NCI-H446 treated with DMSO at 0.1 percent for 48 hours (cell line): ENCODE measurements around the gene RPL14.
"Not testable (repeated sequence)": the region's sequence is repeated elsewhere in the genome, so short reads cannot be mapped to it uniquely, and the experiment has no call there.

Source experiments
- DNase-seq: peaks from one replicate; lab custom pipeline; 2025; lab: John Stamatoyannopoulos, UW

RPL14 gene

DNA sequence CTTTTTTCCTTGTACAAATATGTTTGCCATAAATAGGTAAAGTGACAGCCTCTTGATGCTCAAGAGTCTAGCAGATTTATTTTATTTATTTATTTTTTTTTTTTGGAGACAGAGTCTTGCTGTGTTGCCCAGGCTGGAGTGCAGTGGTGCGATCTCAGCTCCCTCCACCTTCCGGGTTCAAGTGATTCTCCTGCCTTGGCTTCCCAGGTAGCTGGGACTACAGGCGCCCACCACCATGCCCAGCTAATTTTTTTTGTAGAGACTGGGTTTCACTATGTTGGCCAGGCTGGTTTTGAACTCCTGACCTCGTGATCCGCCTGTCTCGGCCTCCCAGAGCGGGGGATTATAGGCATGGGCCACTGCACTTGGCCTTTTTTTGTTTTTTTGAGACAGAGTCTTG, 5.7 kb downstream of the RPL14 start:
- DNase-seq = not testable (repeated sequence)

DNA sequence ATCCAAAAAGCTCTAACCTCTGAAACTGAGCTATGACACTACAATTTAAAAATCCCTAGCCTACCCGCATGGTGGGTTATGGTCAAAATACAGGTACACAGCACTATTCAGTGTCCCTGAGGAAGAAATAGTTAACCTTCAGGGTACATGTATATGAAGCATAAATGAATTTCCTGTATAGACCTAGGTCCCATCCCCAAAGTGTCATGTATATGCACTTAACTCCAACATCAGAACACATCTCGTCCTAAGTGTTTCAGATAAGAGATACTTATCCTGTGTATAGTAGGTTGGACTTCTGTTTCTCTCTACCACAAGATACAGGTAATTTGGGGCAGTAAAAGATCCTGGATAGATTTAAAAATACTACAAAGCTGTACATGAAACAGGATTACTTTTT, 6.4 kb downstream of the RPL14 start:
- DNase-seq = no peak

DNA sequence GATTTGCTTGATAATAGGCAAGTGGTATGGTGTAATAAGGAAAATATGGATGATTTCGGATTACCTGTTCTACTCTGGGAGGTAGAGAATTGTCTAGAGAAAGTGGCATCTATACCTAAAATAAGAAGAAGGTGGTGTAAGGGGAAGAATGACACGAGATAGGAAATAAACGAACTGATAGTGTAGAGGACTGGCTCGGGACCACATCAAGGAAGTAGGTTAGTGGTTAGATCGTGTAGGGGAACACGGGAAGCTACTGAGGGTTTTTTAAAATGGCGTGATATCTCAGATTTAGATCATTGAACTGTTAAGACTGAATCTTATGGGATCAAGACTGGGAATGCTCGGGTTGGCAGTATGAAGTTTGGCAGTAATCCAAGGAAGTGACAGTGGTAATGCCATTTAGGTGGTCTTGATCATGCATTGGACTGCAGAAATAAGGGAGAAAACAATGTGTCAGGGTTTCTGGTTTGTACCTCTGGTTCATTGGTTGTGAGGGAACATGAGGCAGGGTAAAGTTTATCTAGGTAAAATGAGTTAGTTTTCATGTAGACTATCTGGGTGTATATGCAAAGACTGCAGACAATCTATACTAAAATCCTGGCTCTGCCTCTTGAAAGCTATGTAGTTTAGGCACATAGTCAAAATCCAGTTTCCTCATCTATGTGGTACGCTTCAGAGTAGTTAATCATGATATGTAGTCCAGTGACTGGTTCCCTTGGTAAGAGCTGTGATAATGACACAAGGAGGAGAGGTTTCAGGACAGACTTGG, 7.4 kb downstream of the RPL14 start:
- DNase-seq = no peak

DNA sequence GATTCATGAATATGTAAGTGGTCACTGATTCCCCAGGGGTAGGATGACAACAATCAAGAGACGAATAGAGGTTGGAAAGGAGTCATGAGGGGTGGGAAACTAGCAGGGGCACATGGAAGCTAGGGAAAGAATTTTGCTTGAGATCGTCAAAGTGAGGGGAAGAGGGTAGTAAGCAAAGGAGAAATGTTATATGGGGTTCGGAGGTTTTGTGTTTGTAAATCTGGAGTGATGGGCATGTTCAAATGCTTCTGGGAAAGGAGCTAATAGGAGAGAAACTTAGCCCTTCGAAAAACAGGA, 7.9 kb downstream of the RPL14 start:
- no peak for DNase-seq

DNA sequence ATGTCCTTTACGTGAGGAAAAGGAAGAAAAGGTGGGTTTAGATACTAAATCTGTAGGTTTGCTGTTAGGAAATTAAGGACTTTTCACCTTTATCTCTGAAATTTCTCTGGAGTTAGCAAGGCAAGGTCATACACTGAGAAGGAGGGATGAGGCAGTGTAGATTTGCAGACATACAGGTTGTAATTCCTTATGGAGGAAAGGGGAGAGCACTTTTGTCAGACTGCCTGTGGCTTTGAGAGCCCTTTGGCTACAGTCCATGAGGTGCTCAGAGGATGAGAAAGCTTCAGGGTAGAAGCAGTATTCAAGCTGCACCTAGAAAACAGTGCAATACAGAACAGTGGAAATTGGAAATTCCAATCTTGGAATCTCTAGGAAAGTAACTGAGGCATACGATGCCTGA, 8.3 kb downstream of the RPL14 start:
- DNase-seq = no peak

DNA sequence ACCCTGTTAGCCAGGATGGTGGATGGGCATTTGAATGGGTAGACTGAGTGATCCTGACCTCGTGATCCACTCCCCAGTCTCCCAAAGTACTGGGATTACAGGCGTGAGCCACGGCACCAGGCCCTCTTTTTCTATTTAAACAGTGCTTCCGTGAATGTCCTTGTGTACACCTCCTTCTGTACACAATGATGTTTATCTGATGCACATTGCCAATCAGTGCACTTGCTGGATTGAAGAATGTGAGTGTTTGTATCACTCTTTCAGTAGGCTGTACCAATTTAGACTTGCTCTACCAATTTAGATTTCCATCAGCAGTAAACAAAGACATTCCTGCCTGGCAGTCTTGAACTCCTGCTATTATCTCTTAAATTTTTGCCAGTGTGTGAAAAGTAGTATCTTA, 10.9 kb downstream of the RPL14 start:
- DNase-seq = no peak

DNA sequence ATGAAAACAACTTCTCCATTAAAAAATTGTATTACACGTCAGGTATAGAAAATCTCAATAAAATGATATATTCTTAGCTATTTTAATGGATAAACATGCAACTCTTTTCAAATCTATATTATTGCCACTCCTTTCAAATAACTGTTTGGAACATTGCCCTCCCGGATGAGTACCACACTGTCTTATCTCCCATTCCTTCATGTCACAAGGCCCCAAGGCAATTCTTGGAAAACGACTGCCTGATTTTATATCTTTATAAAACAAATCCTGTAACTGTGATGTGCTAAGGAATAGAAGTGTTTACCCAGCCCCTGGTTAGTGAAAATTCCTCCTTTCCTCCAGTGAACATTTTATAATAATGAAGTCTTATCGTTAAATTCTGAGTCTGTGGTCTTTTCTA, 13.6 kb downstream of the RPL14 start:
- no peak for DNase-seq

DNA sequence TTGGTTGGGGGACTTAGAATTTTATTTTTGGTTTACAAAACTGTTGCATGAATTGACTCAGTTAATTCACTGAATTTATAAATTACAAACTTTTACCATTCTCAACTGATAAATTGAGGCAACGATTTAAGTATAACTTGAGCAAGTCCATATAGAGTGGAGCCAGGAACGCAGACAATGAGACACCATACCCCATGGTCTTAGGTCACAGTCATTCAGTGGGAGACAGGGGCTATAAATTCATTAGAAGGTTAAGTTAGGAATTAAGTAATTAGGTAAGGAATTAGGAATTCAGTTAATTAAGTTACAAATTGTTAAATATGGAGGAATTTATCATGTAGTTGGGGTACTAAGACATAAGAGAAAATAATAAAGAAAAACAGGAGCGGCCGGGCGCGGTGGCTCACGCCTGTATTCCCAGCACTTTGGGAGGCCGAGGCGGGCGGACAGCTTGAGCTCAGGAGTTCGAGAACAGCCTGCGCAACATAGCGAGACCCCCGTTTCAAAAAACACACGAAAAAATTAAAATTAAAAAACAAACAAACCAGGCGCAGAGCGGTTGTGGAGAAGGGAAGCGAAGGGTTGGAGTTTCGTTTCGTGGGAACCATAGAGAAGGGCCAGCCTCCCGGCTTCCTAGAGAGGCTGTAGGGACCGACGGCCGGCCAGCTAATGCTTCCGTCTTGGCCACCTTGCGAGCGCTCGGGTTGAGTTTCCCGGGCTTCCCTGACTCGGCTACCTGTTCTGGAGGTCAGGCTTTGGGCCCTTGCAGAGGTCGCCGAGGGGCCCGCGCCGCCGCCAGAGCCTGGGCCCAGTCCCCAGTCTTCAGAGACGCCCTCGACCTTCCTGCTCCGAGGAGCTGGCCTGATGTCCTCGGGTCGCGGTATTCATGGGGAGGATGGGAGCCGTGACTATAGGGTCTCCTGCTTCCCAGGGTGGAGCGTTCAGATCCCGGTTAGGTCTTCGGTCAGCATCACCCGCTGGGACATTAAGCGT, 19.6 kb downstream of the RPL14 start, which contains the start of gene ZNF619:
TSS of gene ZNF619 (plus strand) at position 645 of the 993 bp plus-strand sequence. CDS start 858 bp downstream, outside the sequence.
- DNase-seq = no peak

DNA sequence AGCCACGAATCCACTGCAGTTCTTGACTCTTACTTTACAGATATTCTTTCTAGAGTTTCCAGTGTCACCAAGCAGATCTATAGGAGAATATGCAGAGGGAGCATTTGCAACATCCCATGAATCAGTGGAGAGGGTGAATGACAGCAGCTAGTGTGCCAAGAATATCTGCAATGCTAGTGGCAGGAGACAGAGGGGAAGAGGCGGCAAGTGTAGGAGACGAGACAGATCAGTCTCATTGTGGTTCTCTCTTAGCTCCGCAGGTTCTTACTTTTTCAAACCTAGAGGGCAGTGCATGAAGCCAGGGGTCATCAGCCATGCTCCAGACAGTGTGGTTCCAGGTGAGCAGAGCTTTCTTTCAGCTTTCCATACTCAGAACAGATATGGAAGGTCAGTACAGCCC, 20.5 kb downstream of the RPL14 start:
- no peak for DNase-seq

DNA sequence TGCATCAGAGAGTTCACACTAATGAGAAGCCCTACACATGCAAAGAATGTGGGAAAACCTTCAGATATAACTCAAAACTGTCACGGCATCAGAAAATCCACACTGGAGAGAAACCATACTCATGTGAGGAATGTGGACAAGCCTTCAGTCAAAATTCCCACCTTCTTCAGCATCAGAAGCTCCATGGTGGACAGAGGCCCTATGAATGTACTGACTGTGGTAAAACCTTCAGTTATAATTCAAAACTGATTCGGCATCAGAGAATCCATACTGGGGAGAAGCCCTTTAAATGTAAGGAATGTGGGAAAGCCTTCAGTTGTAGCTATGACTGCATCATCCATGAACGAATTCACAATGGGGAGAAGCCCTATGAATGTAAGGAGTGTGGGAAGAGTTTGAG, 30.0 kb downstream of the RPL14 start:
- DNase-seq = no peak

DNA sequence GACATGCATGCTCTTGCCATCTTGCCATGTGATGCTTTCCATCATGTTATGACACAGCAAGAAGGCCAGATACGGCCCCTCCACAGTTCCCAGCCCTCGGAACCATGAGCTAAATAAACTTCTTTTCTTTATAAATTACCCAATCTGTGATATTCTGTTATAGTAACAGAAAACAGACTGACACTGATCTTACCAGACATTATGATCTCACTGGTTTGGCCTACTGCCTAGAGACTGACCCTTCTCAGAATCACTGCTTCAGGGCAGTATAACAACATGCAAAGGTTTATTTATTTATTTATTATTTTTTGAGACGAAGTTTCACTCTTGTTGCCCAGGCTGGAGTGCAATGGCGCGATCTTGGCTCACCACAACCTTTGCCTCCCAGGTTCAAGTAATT, 33.8 kb downstream of the RPL14 start:
- DNase-seq = no peak

DNA sequence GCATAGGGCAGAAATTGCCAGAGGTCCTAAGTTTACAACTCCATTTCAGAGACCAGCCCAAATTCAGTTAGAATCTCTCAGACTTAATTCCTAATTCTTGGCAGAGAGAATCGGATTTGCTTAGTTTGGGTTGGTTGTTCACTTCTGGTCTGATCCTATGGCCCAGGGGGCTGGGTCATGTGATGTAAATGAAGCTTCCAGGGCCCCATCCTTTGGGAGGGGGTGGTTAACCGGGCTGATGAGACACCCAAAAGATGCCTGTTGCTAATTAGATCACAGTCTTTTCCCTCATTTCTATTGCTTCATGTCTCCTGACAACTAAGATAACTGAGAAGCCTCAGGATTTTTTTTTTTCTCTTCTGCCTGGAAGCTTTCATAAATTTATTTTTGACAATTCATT, 37.6 kb downstream of the RPL14 start:
- DNase-seq = no peak

DNA sequence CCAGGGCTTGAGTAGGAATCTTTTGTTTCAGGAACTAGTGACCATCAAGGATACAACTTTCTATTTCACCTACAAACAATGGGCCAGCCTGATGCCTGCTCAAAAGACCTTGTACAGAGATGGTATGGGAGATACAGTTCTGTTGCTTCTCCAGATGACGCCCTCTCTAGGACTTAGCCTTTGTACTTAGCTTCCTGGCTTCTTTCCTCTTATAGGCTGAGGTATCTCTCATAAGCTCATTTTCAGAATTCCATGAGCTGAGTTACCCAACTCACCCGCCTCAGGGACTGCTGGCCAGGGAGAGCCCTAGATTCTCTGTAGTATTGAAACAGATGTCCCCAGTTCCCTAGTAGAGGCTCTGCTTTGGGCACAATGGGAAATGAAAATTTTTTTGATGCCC, 40.1 kb downstream of the RPL14 start:
- no peak for DNase-seq

DNA sequence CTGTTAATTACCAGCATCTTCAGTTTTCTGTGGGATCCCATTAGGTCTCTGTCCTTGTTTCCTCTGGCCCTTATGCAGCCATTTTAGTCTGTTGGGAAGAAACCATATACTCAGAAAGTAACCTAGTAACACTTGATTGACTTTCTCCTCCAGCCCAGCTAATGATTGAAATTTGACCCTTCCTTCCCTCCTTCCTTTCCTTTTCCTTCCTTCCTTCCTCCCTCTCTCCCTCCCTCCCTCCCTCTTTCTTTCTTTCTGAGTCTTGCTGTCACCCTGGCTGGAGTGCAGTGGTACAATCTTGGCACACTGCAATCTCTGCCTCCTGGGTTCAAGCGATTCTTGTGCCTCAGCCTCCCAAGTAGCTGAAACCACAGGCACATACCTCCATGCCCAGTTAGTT, 42.8 kb downstream of the RPL14 start:
- no peak for DNase-seq

DNA sequence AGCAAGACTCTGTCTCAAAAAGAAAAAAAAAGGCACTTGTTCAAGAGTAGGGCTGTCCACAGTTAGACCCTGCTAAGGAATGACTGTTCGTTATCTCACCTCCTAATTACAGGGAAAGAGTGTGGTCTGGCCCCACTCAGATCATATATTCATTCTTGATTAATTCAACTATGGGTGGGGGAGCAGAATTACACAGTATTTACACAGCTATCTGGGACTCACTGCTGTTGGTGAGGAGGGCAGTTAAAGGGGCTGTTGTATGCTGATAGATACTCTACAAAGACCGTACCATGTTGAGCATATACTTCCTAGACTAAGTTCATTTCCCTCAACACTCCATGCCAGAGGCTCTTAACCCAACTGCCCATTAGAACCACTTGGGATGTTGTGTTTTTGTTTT, 44.9 kb downstream of the RPL14 start:
- DNase-seq = no peak

DNA sequence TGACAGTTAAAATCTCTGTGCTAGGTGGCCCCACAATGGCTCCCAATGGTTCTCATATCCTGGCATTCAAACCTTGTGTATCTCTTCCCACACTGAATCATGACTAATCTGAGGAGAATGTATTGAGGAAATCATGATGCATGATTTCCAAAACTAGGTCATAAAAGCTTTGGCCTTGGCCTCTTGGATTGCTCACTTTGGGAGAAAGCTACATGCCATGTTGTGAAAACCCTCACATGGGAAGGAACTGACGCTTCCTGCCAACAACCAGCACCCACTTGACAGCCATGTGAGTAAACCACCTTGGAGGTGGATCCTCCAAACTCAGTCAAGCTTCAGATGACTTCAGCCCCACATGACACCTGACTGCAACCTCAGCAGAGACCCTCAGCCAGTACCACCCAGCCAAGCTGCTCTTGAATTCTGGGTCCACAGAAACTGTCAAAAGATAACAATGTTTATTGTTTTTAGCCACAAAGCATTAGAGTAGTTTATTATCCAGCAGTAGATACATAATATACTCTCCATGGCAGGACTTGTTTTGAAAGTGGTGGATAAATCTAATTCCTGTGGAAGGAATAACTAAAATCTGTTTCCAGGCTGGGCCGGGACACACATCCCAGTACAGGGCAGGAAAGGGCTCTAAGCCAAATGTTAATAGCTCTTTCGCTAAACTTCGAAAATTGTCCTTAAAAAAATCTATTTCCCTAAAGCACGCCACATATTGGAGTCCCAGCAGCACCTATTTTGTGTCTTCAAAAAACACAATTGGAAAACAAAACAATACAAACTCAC, 47.7 kb downstream of the RPL14 start:
- no peak for DNase-seq

DNA sequence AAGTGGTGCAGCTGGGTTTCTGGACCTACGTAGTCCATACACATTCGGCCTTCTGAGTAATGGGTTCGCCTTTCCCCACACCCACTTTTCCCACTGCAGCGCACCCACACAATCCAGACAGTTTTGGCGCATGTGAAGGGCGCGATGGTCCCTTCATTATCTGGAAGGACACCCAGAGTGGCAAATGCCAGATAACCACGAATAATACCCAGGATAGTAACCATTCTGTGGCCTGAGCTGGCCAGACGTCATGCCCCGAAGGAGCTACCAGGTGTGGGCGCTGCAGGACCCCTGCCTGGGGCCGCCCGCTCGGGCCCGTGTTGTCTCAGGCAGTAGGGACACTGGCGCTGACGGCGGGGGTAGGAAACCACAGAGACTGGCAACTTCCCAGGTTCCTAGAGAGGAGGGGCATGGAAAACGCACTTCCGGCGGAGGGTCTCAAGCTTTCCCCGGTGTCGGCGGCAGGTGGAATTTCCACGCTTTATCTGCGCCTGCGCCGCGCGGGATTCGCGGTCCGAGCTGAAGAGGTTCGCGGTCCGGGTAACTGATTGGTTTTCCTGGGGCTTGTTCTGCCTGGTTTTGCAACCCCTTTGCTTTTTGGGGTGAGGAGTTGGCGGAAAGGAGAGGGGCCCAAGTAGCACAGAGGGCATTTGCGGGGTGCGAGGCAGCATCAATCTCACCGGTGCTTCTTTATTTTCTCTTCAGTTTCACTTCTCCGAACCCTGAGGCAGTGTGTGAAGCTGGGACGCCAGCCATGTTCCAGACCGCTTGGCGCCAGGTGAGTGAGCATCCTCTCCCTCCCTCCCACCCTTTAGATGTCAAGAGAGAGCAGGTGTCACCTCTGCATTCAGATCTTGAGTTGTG, 48.7 kb downstream of the RPL14 start, which contains the start of gene ZNF620:
TSS of gene ZNF620 (plus strand) at position 441 of the 864 bp plus-strand sequence. CDS start at position 755, 314 bp downstream.
- DNase-seq = peak; percentile 61

DNA sequence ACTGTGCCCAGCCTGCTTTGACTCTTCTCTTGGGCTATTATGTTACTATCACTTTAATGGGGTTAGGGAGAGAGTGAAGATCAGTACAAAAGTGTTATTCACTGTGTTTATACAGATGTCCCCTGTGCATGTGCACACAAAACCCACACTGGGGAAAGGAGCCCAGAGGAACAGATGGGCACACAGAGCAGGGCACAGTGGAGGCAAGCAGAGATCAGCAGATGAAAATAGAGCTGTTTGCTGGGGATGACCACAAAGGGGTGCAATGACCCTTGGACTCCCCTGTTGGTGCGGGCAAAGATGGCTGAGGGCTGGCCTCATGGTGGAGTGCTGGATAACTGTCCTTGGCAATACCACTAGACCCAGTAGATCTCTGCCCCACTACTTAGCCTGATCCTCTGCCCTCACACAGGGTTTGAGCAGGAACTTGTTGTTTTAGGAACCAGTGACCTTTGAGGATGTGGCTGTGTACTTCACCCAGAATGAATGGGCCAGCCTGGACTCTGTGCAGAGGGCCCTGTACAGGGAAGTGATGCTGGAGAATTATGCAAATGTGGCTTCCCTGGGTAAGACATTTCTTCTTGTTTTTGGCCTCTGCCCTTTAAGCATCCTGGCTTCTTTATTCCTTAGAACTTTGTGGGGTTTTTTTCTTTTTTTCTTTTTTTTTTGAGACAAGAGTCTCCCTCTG, 54.0 kb downstream of the RPL14 start:
- DNase-seq = no peak

DNA sequence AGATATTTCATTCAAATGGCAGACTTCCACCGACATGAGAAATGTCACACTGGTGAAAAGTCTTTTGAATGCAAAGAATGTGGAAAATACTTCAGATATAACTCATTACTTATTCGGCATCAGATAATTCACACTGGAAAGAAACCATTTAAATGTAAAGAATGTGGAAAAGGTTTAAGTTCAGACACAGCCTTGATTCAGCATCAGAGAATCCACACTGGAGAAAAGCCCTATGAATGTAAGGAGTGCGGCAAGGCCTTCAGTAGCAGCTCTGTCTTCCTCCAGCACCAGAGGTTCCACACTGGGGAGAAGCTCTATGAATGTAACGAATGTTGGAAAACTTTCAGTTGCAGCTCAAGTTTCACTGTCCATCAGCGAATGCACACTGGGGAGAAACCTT, 59.1 kb downstream of the RPL14 start:
- no peak for DNase-seq

DNA sequence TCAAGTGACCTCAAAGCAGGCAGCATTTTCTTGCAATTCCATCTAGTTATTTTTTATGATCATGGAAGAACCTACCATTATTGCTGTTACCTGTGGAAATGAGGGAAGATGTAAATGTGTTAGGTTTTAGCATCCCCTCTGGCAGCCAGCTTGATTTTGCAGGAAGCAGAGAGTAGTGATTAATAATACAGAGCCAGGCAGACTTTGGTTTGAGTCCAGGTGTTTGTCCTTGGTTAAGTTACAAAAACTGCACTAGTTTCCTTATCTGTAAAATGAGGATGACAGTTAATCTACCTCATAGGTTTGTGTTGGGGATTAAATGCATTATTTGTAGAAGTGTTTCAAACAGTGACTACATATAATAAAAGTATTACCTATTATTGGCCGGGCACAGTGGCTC, 60.9 kb downstream of the RPL14 start:
- no peak for DNase-seq
